H1 (cell line): Measurements from ENCODE around the gene SCMH1.

ENCODE experiments used
- CREB1 ChIP-seq: IDR thresholded peaks from 2 replicates; pipeline ENCODE4 v1.6.1; 2012; ENCODE audit warnings: inconsistent platforms
- EP300 ChIP-seq, 2 experiments: IDR thresholded peaks; 1 replicate in 1 of 2; 2 replicates in 1 of 2; pipeline ENCODE4 v1.6.1; 2011 to 2012; ENCODE audit warnings: low read depth in 2 of 2, low read length in 2 of 2, mild to moderate bottlenecking in 2 of 2, borderline replicate concordance in 1 of 2, inconsistent platforms in 1 of 2, moderate library complexity in 1 of 2
- EZH2 ChIP-seq: fragments of 200-600 bp; sonication (generic); IDR thresholded peaks from 2 replicates; pipeline ENCODE4 v1.7.1; 2012; ENCODE audit warnings: low read depth, mild to moderate bottlenecking, moderate library complexity, low read length, inconsistent platforms; ENCODE audit not compliant: severe bottlenecking
- GABPA ChIP-seq: IDR thresholded peaks from 2 replicates; pipeline ENCODE4 v1.6.1; 2011; ENCODE audit warnings: mild to moderate bottlenecking, low read length, moderate library complexity, borderline replicate concordance; ENCODE audit not compliant: insufficient read depth
- KDM1A ChIP-seq: fragments of 200-600, 300-600 bp; sonication (generic); IDR thresholded peaks from 2 replicates; pipeline ENCODE4 v1.7.1; 2016; ENCODE audit warnings: mild to moderate bottlenecking, low read length, borderline replicate concordance
- PHF8 ChIP-seq: fragments of 200-600 bp; sonication (generic); conservative IDR thresholded peaks from 2 replicates; pipeline ENCODE4 v1.7.1; 2012; ENCODE audit warnings: low read depth, mild to moderate bottlenecking, inconsistent platforms, low read length, moderate library complexity
- POLR2AphosphoS5 ChIP-seq: IDR thresholded peaks from 2 replicates; pipeline ENCODE4 v1.6.1; 2011; ENCODE audit warnings: low read depth, low read length
- ZNF274 ChIP-seq: IDR thresholded peaks from 2 replicates; pipeline ENCODE4 v1.7.0; 2012; ENCODE audit warnings: low read length, borderline replicate concordance; ENCODE audit errors: extremely low read depth
- TF ChIP-seq, protein P1 (sequence below): IDR thresholded peaks from 2 replicates; pipeline ENCODE4 v1.6.1; 2011; ENCODE audit warnings: low read length, improper control_type of control experiment
- TF ChIP-seq, protein P2 (sequence below): IDR thresholded peaks from 2 replicates; pipeline ENCODE4 v1.6.1; 2012; ENCODE audit warnings: low read length, inconsistent platforms
- TF ChIP-seq, protein P3 (sequence below), 3 experiments: IDR thresholded peaks; 1 replicate in 2 of 3; 2 replicates in 1 of 3; pipeline versions ENCODE4 v1.5.1 to v1.6.1; 2011; ENCODE audit warnings: low read length in 3 of 3, mild to moderate bottlenecking in 3 of 3, inconsistent platforms in 2 of 3, low read depth in 1 of 3, moderate library complexity in 1 of 3; ENCODE audit not compliant: insufficient read depth in 1 of 3; ENCODE audit errors: control extremely low read depth in 1 of 3
- TF ChIP-seq, protein P4 (sequence below): IDR thresholded peaks from 2 replicates; pipeline ENCODE4 v1.6.1; 2012; ENCODE audit warnings: inconsistent platforms

DNA sequence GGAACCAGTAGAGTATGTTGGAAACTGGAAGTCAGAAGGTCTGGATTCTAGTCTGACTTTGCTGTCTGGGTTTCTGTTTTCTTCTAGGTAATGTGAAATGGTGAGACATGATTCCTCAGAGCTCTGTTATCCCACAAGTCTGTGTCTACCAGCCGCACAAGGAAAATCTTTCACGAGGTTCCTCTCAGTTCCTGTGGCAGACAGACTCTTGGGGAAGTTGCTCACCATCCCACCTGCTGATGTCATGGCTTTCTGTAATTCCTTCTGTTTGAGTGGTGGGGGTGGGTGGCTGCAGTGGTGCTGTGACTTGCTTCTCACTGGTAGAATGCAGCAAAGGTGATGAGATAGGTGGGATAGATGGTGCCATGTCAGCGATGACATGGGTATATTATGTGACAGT, 17.1 kb upstream of the SCMH1 start:
- no peak for TF ChIP-seq POLR2AphosphoS5
- TF ChIP-seq PHF8 = no peak
- no peak for TF ChIP-seq GABPA
- TF ChIP-seq, protein P1, sequence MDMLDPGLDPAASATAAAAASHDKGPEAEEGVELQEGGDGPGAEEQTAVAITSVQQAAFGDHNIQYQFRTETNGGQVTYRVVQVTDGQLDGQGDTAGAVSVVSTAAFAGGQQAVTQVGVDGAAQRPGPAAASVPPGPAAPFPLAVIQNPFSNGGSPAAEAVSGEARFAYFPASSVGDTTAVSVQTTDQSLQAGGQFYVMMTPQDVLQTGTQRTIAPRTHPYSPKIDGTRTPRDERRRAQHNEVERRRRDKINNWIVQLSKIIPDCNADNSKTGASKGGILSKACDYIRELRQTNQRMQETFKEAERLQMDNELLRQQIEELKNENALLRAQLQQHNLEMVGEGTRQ = no peak
- TF ChIP-seq, protein P2, sequence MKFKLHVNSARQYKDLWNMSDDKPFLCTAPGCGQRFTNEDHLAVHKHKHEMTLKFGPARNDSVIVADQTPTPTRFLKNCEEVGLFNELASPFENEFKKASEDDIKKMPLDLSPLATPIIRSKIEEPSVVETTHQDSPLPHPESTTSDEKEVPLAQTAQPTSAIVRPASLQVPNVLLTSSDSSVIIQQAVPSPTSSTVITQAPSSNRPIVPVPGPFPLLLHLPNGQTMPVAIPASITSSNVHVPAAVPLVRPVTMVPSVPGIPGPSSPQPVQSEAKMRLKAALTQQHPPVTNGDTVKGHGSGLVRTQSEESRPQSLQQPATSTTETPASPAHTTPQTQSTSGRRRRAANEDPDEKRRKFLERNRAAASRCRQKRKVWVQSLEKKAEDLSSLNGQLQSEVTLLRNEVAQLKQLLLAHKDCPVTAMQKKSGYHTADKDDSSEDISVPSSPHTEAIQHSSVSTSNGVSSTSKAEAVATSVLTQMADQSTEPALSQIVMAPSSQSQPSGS = no peak
- TF ChIP-seq, protein P3, sequence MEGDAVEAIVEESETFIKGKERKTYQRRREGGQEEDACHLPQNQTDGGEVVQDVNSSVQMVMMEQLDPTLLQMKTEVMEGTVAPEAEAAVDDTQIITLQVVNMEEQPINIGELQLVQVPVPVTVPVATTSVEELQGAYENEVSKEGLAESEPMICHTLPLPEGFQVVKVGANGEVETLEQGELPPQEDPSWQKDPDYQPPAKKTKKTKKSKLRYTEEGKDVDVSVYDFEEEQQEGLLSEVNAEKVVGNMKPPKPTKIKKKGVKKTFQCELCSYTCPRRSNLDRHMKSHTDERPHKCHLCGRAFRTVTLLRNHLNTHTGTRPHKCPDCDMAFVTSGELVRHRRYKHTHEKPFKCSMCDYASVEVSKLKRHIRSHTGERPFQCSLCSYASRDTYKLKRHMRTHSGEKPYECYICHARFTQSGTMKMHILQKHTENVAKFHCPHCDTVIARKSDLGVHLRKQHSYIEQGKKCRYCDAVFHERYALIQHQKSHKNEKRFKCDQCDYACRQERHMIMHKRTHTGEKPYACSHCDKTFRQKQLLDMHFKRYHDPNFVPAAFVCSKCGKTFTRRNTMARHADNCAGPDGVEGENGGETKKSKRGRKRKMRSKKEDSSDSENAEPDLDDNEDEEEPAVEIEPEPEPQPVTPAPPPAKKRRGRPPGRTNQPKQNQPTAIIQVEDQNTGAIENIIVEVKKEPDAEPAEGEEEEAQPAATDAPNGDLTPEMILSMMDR (IDR thresholded peaks at IDR 0.05; ENCODE audit: control extremely low read depth in 1 of 3, insufficient read depth in 1 of 3, low read depth in 1 of 3, low read length in 3 of 3) = no peak
- no peak for TF ChIP-seq EP300 (IDR thresholded peaks at IDR 0.05; ENCODE audit: borderline replicate concordance in 1 of 2, low read depth in 2 of 2, low read length in 2 of 2)
- TF ChIP-seq, protein P4, sequence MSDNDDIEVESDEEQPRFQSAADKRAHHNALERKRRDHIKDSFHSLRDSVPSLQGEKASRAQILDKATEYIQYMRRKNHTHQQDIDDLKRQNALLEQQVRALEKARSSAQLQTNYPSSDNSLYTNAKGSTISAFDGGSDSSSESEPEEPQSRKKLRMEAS = no peak
- no peak for TF ChIP-seq ZNF274
- no peak for TF ChIP-seq CREB1
- TF ChIP-seq KDM1A = no peak
- TF ChIP-seq EZH2 = no peak
